GM15510 (cell line): ENCODE measurements around the gene OGFR.

Source experiments
- POLR2A ChIP-seq: IDR thresholded peaks from 3 replicates; pipeline ENCODE4 v1.6.1; 2011; ENCODE audit warnings: borderline replicate concordance; ENCODE audit not compliant: insufficient read length; ENCODE audit errors: extremely low read depth

Gene OGFR

GRCh38 chr20:62775206-62775605, 29.4 kb upstream of the OGFR start:
- TF ChIP-seq POLR2A: no peak

- TF ChIP-seq POLR2A: no peak
Measured at GRCh38 chr20:62776035-62776691, 28.5 kb upstream of the OGFR start.

GRCh38 chr20:62776692-62777527, 27.7 kb upstream of the OGFR start:
- peak; percentile 48 for TF ChIP-seq POLR2A

GRCh38 chr20:62777528-62777830, 27.2 kb upstream of the OGFR start:
- TF ChIP-seq POLR2A: no peak

GRCh38 chr20:62778058-62778457, 26.6 kb upstream of the OGFR start:
- TF ChIP-seq POLR2A: no peak

GRCh38 chr20:62778601-62779416, 25.8 kb upstream of the OGFR start:
- TF ChIP-seq POLR2A: no peak

- TF ChIP-seq POLR2A: no peak
Measured at GRCh38 chr20:62779417-62779685, 25.3 kb upstream of the OGFR start.

- no peak for TF ChIP-seq POLR2A
Measured at GRCh38 chr20:62780204-62780603, 24.4 kb upstream of the OGFR start.

GRCh38 chr20:62780696-62781095, 23.9 kb upstream of the OGFR start:
- TF ChIP-seq POLR2A: no peak

GRCh38 chr20:62782149-62782892, 22.3 kb upstream of the OGFR start:
- no peak for TF ChIP-seq POLR2A

- no peak for TF ChIP-seq POLR2A
Measured at GRCh38 chr20:62782893-62783278, 21.7 kb upstream of the OGFR start.

- no peak for TF ChIP-seq POLR2A
Measured at GRCh38 chr20:62784497-62784896, 20.1 kb upstream of the OGFR start.

- no peak for TF ChIP-seq POLR2A
Measured at GRCh38 chr20:62785393-62785792, 19.2 kb upstream of the OGFR start.

GRCh38 chr20:62786157-62786556, 18.5 kb upstream of the OGFR start:
- TF ChIP-seq POLR2A: no peak

- no peak for TF ChIP-seq POLR2A
Measured at GRCh38 chr20:62787321-62787720, 17.3 kb upstream of the OGFR start.
